Activated CD8-positive, alpha-beta memory T cell treated with anti-CD3 and anti-CD28 coated beads for 1 hour (primary cell): Measurements from ENCODE around the gene CPEB4.

ENCODE experiments used
- DNase-seq, 2 donors: peaks; one replicate each; pipeline ENCODE4 v3.0.0-alpha.2; 2020; ENCODE audit warnings: low read depth in 1 of 2; ENCODE audit errors: extremely low read depth in 1 of 2

Gene CPEB4

DNA sequence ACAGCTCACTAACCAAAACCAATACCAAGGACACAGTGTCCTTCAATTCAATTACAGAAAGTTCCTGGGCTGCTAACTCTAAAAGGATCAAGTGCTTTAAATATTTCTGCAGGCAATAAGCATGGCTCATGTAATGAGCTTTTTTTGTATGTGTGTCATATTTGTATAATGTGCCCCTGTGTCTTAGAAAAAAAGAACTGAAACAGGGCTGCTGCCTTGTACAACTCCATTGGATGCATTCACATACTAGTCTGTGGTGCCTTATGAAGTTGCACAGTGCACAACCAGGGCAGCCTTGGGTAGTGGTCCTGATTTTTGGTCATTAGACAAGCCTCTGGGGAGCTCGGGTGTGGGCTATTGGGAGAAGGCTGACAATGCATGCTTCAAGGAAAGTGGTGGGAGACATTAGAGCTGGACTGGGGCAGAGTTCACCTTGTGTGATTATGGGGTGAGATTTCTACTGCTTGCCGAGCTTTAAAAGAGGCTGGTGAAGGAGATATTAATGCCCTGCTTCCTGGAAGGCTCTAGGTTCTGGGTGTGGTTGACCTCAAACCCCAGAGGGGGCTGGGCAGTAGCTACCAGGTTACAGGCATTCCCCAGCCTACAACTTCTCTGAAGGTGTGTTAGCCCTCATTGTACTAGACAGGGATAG lies 3.6 kb upstream of the CPEB4 start:
- DNase-seq = peak in 1 of 2 donors; percentile 17

DNA sequence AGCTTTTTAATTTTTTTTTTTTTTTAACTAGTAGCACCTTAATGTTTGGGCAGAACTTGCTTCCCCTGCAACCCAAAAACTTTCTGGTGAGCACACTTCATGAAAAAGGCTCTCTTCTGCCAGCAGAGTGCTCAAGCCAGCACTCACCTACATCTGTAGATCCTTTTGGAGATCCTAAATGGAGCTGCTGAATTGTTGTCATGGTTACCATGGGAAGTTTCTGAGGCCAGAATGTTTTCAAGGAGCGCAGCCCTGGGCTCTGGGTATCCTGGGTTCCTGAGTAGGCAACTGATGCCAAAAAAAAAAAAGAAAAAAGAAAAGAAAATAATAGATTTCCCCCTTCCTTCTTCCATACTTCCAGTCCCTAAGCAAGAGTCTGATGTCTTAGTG lies 3.1 kb upstream of the CPEB4 start:
- no peak for DNase-seq

DNA sequence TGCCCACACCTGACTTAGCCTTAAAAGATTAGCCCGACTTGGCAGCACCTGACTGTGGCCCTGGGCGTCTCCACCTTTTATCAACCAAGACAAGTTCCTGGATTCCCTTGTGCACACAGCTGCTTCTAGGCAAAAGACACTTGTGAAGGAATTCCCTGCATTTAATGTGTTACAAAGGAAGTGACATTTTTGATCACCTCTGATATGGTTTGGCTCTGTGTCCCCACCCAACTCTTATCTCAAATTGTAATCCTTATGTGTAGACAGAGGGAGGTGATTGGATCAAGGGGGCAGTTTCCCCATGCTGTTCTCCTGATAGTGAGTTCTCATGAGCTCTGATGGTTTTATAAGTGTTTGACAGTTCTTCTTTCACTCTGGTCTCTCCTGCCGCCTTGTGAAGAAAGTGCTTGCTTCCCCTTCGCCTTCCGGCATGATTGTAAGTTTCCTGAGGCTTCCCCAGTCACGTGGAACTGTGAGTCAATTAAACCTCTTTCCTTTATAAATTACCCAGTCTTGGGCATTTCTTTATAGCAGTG lies 2.6 kb upstream of the CPEB4 start:
- DNase-seq = no peak

DNA sequence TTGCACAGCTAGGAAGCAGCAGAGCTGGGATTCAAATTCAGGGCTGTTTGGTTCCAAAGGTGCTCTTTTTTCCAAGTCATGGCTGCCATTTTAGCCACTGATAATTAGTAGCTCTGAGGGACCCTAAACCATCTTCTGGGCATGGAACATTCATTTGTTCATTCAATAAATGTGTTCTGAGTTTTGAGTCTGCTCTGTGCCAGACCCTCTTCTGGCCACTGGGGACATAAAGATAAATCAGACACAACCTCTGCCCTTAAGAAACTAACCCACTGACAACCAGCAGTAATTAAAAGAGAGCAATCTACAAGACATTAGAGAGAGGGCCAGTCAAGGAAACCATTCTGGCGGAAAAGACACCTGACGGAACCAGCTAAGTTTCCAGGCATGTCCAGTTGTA lies 2.0 kb upstream of the CPEB4 start:
- no peak for DNase-seq

DNA sequence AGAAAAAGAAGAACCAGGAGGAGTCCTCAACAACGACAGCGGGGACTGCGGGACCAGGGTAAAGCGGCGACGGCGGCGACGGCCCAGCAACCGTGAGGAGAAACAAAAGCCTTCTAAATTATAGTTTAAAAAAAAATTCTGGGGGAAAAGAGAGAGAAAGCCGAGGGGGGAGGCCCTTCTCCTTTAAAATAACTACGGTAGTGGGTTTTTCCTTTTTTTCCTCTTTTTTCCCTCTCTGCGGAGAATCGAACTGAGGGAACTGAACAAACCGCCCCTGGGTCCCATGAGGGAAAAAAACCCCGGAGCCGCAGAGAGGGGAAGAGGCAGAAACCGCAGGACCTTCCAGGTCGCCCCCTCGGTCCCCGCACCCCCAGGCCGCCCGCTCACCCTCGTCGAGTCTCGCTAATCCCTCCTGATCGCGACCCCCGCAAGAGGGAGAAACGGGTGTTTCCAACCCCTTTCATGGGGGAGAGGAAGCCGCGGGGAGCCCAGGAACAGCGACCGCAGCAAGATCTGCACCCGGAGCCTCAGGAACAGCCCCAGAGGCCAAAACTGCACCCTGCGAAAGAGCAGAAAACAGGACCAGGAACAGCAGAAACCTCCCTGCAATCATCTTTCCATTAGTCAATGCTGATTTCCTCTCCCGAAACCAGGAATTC lies 453 bp downstream of the CPEB4 start:
- DNase-seq = no peak

DNA sequence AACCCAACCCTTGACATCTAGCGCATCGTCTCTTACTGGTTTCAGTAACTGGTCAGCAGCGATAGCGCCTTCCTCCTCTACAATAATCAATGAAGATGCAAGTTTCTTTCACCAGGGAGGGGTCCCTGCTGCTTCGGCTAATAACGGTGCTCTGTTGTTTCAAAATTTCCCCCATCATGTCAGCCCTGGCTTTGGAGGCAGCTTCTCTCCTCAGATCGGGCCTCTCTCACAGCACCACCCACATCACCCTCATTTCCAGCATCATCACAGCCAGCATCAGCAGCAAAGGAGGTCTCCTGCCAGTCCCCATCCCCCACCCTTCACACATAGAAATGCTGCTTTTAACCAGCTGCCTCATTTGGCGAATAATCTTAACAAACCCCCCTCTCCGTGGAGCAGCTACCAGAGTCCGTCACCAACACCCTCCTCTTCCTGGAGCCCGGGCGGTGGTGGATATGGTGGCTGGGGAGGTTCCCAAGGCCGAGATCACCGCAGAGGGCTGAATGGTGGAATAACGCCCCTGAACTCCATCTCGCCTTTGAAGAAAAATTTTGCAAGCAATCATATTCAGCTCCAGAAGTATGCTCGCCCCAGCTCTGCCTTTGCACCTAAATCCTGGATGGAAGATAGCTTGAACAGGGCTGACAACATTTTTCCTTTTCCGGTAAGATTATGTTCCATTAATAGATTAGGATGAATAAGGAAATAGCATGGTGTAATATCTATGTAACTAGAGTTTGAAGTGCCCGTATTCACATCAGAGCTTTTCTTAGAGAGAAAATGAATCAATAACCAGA lies 2.2 kb downstream of the CPEB4 start:
- no peak for DNase-seq

DNA sequence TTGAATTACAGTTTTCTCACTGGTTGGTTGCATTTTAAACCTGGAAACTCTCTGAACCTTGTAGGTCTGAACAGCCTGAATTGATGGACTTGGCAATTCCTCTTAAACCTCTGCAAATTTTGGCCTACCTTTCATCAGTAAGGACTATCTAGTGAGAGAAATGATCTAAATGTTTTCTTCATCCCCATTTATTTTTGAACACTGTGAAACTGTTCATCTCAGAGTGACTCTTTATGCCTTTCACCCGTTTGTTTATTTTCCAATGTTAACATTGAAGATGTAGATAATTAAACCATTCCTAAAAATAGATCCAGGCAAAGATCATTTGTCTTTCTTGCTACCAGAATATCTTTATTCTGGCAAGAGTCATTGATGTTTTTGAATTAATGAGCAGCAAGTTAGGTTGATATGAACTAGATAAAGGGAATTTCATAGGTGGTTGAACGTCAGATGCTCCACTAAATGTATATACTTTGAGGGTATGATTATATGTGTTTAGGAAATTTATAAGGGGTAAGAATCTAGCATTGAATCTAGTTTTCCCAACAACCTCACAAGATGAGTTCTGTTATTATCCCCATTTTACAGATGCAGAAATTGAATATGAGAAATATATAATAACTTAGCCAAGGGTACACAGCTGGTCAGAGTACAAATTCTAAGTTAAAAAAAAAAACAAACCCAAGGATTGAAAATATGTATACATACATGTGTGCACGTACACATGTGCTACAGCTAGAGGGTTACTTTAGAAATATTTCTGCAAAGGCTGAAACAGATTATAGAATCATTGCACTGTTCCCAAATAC lies 3.4 kb downstream of the CPEB4 start:
- DNase-seq = no peak

DNA sequence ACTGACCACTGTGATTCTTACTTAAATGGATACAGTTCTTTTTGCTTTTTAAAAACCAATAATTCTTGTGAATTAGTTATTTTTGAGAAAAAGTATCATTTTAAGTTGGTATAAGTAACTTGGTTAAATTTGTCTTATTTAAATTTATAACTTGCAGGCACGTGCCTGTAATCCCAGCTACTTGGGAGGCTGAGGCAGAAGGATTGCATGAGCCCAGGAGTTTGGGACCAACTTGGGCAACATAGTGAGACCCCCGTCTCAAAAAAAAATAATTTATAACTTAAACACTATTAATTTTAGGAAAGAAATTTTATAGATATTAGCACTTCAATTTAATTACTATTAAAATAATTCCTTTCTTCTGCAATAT lies 5.0 kb downstream of the CPEB4 start:
- no peak for DNase-seq

DNA sequence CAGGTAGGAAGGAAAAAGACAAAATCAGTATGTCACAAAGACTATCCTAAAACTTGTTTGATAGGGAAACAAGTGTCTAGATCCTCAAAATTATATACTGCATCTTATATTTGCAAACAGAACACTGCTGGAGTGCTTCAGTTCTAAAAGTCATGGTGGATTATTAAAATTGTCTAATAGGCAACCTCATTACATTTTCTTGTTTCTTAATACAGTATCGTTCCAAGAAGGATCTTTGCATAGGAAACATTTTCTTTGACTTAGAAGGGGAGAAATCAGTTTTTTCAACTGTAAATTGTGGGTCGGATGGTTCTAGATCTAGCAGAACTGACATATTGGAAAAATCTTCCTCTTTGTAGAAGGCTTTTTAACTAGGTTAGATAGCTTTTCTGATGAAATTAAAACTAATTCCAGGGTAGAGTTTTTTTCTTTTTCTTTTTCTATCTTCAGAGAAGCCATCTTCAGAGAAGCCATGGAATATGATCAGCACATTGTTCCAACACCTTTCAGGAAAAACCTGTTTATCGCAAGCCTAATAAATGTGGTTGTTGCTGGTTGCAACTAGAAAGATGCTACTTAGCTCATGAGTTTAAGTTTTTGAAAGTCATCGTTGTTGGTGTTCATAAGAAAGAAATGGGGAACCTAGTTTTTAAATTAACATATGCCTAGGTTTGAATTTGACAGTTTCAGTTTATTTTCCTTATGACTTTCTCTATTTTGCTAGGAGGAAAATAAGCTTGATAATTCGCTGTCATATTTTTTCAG lies 7.4 kb downstream of the CPEB4 start:
- no peak for DNase-seq

DNA sequence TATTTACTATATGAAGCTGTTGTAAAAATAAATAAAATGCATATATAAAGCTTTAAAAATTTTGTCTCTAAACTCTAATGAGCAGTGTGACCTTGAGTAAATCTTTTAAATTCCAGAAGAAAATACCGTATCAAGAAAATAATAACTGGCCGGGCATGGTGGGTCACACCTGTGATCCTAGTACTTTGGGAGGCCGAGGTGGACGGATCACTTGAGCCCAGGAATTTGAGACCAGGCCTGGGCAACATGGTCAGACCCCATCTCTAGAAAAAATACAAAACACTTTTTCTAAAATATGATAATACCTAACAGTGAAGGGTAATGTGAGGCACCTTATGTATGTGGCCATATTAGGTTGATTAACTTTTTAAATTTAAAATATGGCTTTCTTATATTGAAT lies 8.5 kb downstream of the CPEB4 start:
- no peak for DNase-seq

DNA sequence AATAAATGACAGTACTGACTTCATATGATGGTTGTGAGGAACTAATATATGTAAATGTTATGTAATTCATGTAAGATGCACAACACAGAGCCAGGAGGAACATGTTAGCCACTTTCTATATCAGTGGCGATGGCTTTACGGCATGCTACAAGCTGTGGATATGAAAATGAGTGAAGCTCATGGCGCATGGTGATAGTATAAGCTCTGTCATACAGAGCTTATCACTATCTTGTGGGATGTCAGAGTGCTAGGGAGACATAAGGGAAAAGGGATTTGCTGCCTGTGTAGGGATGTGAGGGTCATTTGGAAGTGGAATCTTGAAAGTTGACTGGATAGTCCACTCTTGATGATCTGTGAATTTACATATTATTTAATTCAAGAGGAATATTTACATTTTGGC lies 13.6 kb downstream of the CPEB4 start:
- no peak for DNase-seq

DNA sequence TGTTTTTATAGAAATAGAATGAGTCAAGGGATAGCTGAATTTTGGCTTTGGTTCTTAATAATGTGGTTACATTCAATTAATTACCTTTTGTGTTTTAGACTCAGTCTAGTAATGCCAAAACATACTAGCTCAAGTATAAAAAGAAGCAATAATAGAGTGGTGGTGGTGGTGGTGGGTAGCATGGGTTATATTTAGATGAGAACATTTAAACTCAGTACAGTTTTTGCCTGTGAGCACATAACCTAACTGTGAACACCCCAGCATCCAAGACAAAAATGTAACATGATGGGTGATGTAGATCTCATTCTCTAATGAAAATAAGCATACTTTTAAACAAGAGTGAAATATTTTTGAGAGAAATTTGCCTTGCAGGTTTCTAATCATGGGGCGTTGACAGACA lies 14.2 kb downstream of the CPEB4 start:
- DNase-seq = no peak

DNA sequence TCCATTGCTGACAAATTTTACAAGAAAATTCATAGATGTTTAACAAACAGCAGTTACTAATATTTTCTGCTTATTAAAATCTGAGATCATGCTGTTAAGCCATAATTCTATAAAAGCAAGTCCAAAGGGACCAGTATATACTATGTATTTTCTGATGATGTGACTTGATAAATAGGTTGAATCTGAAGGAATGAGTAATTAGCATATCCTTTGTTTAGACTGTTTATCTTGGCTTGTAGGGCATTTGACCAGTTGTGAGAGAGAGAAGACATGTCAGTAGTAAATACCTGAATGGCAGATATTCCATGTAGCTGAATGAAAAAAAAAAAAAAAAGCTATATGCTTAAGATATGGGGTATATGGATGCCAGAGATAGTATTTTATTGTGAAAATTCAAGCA lies 14.6 kb downstream of the CPEB4 start:
- no peak for DNase-seq

DNA sequence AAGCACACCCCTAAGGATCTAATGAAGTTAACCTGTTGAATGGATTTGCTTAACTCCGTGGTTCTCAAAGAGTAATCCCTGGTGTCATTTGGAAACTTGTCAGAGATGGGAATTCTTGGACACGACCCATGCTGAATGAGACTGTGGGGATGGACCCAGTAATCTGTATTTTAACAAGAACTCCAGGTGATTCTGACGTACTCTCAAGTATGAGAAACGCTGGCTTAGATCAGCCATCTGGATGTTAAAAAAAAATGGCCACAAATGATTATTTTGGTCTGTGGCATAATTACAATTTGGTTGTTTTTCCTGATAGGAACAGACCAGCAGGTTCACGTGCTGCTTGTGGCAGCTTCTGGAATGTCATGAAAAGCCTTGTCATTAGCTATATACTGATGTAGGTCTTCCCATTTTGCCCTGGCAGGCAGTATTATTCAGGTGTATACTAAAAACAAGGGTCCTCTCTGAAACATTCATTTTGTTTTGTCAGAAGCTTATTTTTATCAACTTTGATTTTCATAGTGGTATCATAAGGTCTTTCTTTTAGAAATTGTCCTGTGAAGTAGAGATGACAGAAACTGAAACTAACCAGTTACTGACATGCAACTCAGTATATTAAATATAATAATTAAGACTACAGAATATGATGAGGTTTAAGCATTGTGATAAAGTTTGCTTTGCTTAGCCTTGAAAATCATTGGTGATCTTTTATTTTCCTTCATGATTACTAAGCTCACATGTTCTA lies 15.4 kb downstream of the CPEB4 start:
- no peak for DNase-seq

DNA sequence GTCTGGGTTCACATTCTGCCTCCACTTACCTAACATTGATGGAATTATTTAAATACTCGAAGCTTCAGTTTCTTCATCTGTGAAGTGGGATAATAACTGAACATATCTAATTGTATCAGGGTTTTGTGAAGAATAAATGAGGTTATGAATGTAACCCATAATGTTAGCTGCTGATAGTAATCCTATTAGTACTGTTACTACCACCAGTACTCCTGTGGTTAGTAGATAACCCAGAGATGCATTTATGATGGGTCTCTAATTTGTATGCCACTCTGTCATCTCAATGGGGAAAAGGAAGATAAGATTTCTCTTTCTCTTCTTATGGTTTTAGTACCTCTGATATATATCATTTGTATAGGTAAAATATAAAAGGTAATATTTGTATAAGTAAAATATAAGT lies 16.0 kb downstream of the CPEB4 start:
- no peak for DNase-seq

DNA sequence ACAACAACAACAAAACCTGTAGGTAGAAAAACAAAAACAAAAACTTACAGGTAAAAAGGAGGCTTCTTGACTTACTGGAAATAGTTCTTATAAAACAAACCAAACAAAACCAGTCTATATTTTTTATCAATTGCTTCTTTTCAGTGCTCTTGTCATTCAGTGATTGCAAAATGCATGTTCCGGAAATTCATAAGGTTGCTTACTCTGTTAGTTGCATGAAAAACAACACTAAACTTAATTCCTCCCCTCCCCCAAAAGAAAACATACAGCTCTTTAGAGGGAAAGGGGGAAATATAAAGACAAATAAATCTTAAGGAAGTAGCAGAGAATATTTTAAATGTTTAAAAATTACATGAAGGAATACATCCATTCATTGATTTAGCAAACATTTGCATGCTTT lies 19.1 kb downstream of the CPEB4 start:
- DNase-seq = no peak

DNA sequence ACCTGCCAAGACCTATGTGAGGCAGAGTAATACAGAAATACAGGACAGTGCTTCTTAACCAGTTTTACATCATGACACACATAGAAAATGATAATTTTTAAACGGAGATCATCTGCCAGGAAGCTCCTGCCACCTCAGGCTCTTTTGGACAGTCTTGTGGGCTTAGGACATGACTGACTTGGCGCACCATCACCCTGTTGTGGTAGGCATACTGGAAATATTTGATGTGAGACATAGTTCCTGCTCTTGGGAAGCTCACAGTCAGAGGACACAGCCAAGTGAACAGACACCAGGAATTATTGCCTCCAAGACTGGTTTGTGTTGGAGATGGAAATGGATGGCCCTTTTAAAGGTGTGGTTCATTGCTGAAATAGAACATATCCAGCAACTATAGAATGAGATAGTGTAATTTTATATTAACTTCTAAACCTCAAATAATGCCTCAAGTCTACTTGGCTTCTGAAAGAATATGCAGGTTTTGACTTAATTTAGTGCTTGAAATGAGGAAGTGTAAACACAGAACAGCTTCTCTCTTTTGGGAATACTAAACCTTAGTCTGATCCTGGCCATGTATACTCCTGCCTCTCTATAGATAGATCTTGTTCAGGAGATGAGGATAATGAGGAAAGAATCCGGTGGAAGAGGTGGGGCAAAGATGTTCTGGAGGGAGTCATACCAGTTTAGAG lies 19.7 kb downstream of the CPEB4 start:
- no peak for DNase-seq

DNA sequence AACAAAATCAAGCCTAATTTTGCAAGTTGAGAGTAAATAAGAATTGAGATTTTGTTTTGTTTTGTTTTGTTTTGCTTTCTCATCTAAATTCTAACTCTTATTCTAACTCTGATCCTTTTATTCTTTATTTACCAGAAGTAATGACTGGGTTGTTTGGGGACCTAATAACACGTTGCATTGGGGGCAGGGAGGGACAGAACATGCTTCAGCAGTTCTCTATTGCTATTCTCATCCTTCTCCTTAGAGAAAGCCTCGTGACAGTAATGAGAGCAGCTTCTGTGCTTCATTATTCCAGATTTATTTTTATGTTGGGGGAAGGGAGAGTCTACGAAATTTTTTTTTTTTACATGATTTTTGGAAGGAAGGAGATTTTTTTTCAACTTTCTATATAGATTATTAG lies 21.1 kb downstream of the CPEB4 start:
- DNase-seq = no peak

DNA sequence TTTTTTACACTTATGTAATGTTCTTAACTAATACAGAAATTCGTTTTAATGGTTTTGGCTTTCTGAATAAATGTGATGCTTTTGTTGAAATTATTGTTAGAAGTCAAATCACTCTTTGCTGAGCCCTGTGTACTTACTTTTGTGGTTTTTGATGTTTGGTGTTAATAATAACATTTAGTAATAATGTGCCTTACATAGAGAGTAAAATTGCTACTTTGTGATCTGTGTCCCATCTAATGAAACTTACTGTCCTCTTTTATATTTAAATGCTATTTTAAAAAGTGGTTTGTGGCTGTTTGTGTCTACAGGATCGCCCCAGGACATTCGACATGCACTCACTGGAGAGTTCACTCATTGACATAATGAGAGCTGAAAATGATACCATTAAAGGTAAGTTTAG lies 22.1 kb downstream of the CPEB4 start:
- DNase-seq = no peak
